IPS-20b (cell line): ENCODE results near the gene CHD3.

Experiments used
- H3K27ac ChIP-seq: one replicate; pipeline ENCODE4 v1.5.1; 2013; ENCODE audit warnings: low read length
- H3K27me3 ChIP-seq: 2 replicates; pipeline ENCODE4 v1.6.1; 2013; ENCODE audit warnings: mild to moderate bottlenecking, low read length, inconsistent platforms; ENCODE audit not compliant: insufficient read depth
- H3K36me3 ChIP-seq: 2 replicates; pipeline ENCODE4 v1.6.1; 2013; ENCODE audit warnings: low read depth, mild to moderate bottlenecking, inconsistent platforms, low read length, moderate library complexity; ENCODE audit not compliant: insufficient read depth
- H3K4me1 ChIP-seq: 2 replicates; pipeline ENCODE4 v1.6.1; 2013; ENCODE audit warnings: mild to moderate bottlenecking, control low read depth, inconsistent platforms, low read length, moderate library complexity; ENCODE audit not compliant: insufficient read depth
- H3K4me3 ChIP-seq: 2 replicates; pipeline ENCODE4 v1.5.1; 2013; ENCODE audit warnings: mild to moderate bottlenecking, low read length, inconsistent platforms
- H3K9ac ChIP-seq: 2 replicates; pipeline ENCODE4 v1.6.1; 2013; ENCODE audit warnings: low read depth, mild to moderate bottlenecking, inconsistent platforms, low read length, moderate library complexity
- H3K9me3 ChIP-seq: 2 replicates; pipeline ENCODE4 v1.6.1; 2013; ENCODE audit warnings: mild to moderate bottlenecking, low read depth, low read length, inconsistent platforms; ENCODE audit not compliant: insufficient read depth

The CHD3 gene

GRCh38 chr17:7881276-7882054 lies 7.1 kb upstream of the CHD3 start:
- H3K27ac ChIP-seq = no peak overlapping the region
- no peak overlapping the region for H3K9ac ChIP-seq

GRCh38 chr17:7882068-7882467 lies 6.5 kb upstream of the CHD3 start:
- Histone ChIP-seq H3K4me3 (no peak overlapping the region), H3K27me3 (peaks cover 17% of the 10 kb centered on the region; the same call in 1 of the 2 replicates), H3K9ac (no peak overlapping the region), H3K4me1 (peaks cover 12% of the 10 kb centered on the region; the same call in 1 of the 2 replicates), H3K27ac (no peak overlapping the region), H3K36me3 (peaks cover 14% of the 10 kb centered on the region), H3K9me3 (no peaks in the 10 kb centered on the region)

More at GRCh38 chr17:7881276-7882054, 7.1 kb upstream of the CHD3 start:
- peaks cover 7% of the 10 kb centered on the region; the same call in 1 of the 2 replicates for H3K4me1 ChIP-seq
- H3K36me3 ChIP-seq = peaks cover 14% of the 10 kb centered on the region
- H3K27me3 ChIP-seq = peaks cover 11% of the 10 kb centered on the region; the same call in 1 of the 2 replicates
- H3K9me3 ChIP-seq = no peaks in the 10 kb centered on the region
- H3K4me3 ChIP-seq = no peak overlapping the region

GRCh38 chr17:7882629-7883028 lies 6.0 kb upstream of the CHD3 start:
- no peak overlapping the region for H3K27ac ChIP-seq
- H3K4me3 ChIP-seq = no peak overlapping the region
- H3K36me3 ChIP-seq = peaks cover 14% of the 10 kb centered on the region
- H3K27me3 ChIP-seq = peaks cover 20% of the 10 kb centered on the region; the same call in 1 of the 2 replicates
- peaks cover 15% of the 10 kb centered on the region; the same call in 1 of the 2 replicates for H3K4me1 ChIP-seq
- H3K9ac ChIP-seq = no peak overlapping the region
- no peaks in the 10 kb centered on the region for H3K9me3 ChIP-seq

- peaks cover 14% of the 10 kb centered on the region for H3K36me3 ChIP-seq
- no peak overlapping the region for H3K9ac ChIP-seq
- H3K4me1 ChIP-seq = peaks cover 22% of the 10 kb centered on the region; the same call in 1 of the 2 replicates
- H3K27me3 ChIP-seq = peaks cover 20% of the 10 kb centered on the region; the same call in 1 of the 2 replicates
- H3K27ac ChIP-seq = no peak overlapping the region
- no peaks in the 10 kb centered on the region for H3K9me3 ChIP-seq
- H3K4me3 ChIP-seq = peak overlapping the region; percentile 28; the same call in 1 of the 2 replicates
These were observed 4.7 kb upstream of the CHD3 start for GRCh38 chr17:7883781-7884386.

GRCh38 chr17:7884581-7885366 lies 3.8 kb upstream of the CHD3 start:
- Histone ChIP-seq H3K27ac (no peak overlapping the region), H3K27me3 (peaks cover 20% of the 10 kb centered on the region; the same call in 1 of the 2 replicates), H3K9me3 (no peaks in the 10 kb centered on the region), H3K9ac (no peak overlapping the region), H3K4me3 (peak overlapping the region; percentile 83; the same call in 1 of the 2 replicates), H3K4me1 (peaks cover 28% of the 10 kb centered on the region; the same call in 1 of the 2 replicates), H3K36me3 (peaks cover 10% of the 10 kb centered on the region)

- peaks cover 6% of the 10 kb centered on the region for H3K36me3 ChIP-seq
- H3K4me3 ChIP-seq = peak overlapping the region; percentile 83
- H3K4me1 ChIP-seq = peaks cover 28% of the 10 kb centered on the region; the same call in 1 of the 2 replicates
- peaks cover 20% of the 10 kb centered on the region; the same call in 1 of the 2 replicates for H3K27me3 ChIP-seq
- H3K9me3 ChIP-seq = no peaks in the 10 kb centered on the region
- no peak overlapping the region for H3K27ac ChIP-seq
- peak overlapping the region; percentile 71; the same call in 1 of the 2 replicates for H3K9ac ChIP-seq
These were observed 3.0 kb upstream of the CHD3 start for GRCh38 chr17:7885367-7886226.

GRCh38 chr17:7886227-7887037 lies 2.2 kb upstream of the CHD3 start:
- Histone ChIP-seq H3K9me3 (no peaks in the 10 kb centered on the region), H3K4me1 (peaks cover 28% of the 10 kb centered on the region; the same call in 1 of the 2 replicates), H3K27me3 (peaks cover 20% of the 10 kb centered on the region; the same call in 1 of the 2 replicates), H3K4me3 (peak overlapping the region; percentile 83), H3K36me3 (no peaks in the 10 kb centered on the region), H3K27ac (no peak overlapping the region), H3K9ac (peak overlapping the region; percentile 10; the same call in 1 of the 2 replicates)

GRCh38 chr17:7887038-7887481 lies 1.5 kb upstream of the CHD3 start:
- Histone ChIP-seq H3K27me3 (peaks cover 20% of the 10 kb centered on the region; the same call in 1 of the 2 replicates), H3K27ac (no peak overlapping the region), H3K4me1 (peaks cover 28% of the 10 kb centered on the region; the same call in 1 of the 2 replicates)

GRCh38 chr17:7887482-7888183 lies 956 bp upstream of the CHD3 start:
- H3K4me3 ChIP-seq = peak overlapping the region; percentile 83
- H3K27me3 ChIP-seq = peaks cover 20% of the 10 kb centered on the region; the same call in 1 of the 2 replicates
- no peaks in the 10 kb centered on the region for H3K9me3 ChIP-seq
- H3K4me1 ChIP-seq = peaks cover 28% of the 10 kb centered on the region; the same call in 1 of the 2 replicates
- H3K9ac ChIP-seq = peak overlapping the region; percentile 74
- no peak overlapping the region for H3K27ac ChIP-seq
- H3K36me3 ChIP-seq = no peaks in the 10 kb centered on the region

More at GRCh38 chr17:7887038-7887481, 1.5 kb upstream of the CHD3 start:
- peak overlapping the region; percentile 83 for H3K4me3 ChIP-seq
- no peaks in the 10 kb centered on the region for H3K36me3 ChIP-seq
- peak overlapping the region; percentile 10; the same call in 1 of the 2 replicates for H3K9ac ChIP-seq
- no peaks in the 10 kb centered on the region for H3K9me3 ChIP-seq
